Hindlimb muscle (tissue), 1 donor: Measurements from ENCODE around the gene CFLAR. TPM values are rescaled to one million over a fixed set of nuclear protein-coding genes. Genes with fewer than 3 reads are reported as not detected.
"Not testable (repeated sequence)": the region's sequence is repeated elsewhere in the genome, so short reads cannot be mapped to it uniquely, and the experiment has no call there.

Experiments
- DNase-seq: peaks from one replicate; pipeline ENCODE4 v3.0.0-alpha.2; 2013
- polyA plus RNA-seq: library from polyadenylated mRNA; unstranded; fragments of 120-200 nt; gene quantifications from one replicate; pipeline ENCODE4 v1.2.1, GENCODE V29; 2013; ENCODE audit not compliant: insufficient read length

Gene CFLAR
- polyA plus RNA-seq, 1 donor: 44.8 TPM

GRCh38 chr2:201118961-201119854 is 3.2 kb downstream of the CFLAR start:
- no peak for DNase-seq

GRCh38 chr2:201122276-201122675 is 6.3 kb downstream of the CFLAR start:
- no peak for DNase-seq

DNA sequence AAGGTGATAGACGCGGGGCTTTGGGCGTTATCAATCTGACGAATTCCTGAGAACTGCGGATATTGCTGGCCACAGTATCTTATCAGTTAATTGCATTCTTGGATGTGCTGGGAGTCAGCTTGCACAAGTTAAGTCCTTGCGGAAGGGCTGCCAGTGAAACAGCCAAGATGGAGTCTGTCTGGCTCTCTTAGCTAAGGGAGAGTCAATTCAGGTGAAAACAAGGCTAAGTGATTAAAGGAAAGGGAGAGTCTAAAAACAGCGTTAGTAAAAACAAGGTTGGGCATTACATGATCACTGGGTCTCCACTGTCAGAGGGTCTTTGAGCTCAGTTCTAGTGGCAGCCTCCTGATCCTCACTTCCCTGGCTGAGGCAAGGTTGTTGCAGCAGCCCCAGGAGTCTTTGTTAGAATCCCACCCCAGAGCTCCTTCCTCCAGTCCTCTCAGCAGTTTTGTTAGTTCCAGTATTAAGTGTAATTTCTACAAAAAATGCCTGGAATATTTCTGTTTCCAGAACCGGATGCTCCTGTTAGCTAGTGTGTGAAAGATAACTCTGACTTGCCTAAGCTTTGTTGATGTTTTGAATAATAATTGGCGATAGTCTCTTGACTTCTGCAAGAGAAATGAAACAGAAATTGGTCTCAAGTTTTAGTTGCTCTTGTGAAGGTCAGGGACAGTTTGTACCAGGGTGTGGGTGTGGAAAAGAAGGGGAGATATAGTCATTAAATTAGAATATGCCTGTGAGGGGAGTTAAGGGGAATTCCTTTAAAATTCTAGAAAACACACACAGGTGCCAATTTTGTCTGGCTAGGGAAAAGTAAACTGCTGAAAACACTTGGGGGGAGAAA is 10.6 kb downstream of the CFLAR start:
- DNase-seq: no peak

- no peak for DNase-seq
Measured at GRCh38 chr2:201127152-201127511, 11.2 kb downstream of the CFLAR start.

- DNase-seq: no peak
Measured at GRCh38 chr2:201127570-201127969, 11.6 kb downstream of the CFLAR start.

GRCh38 chr2:201128033-201128432 is 12.1 kb downstream of the CFLAR start:
- no peak for DNase-seq

DNA sequence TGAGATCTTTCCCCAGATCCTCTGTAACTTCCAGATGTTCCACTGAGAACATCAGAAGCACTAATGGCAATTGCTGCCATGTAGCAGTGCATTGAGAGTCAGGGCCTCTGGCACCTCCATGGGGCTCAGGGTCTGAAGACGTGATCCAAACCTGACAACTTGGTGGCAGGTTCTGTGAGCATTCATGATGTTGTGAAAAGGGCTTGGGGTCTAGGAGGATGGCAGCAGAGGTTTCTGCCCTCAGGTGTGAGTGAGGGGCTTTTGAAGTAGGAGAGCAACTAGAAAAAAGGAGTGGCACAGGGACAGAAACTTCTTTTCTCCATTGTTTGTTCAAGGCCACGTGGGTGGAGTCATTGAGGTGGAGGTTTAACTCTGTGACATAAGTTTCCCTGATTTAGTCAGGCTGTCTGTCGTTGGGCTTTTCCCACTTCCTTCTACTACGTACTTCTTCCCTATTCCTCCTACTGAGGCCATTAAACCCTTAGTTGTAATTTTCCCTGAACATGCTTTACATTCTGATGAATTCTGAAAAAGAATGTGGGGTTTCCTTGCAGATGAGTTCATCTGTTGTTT is 13.1 kb downstream of the CFLAR start:
- DNase-seq: no peak

DNA sequence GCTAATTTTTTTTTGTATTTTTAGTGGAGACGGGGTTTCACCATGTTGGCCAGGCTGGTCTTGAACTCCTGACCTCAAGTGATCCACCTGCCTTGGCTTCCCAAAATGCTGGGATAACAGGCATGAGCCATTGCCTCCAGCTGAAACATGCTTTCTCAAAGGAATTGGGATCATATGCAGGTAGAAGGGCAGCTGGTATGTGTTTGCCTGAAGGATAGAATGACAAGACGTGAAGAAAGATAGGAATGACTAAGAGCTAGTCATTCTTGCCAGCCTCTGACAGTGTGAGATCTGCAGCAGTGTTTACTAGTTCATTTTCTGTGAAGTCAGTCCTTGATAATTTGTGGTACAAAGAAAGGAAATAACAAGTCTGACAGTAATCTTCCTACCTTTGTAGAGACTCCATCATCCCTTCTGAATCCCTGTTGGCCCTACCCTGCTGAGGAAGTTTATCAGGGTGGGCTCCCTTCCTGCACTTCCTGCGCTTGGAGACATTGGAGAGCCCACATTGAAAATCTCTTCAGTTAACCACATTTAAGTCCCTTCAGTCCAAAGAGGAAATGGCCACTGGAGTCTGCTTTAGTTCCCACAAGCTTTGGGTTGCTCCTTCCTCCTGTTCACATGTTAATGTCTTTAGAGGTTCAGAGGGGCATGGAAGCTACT is 14.7 kb downstream of the CFLAR start:
- DNase-seq: no peak

DNA sequence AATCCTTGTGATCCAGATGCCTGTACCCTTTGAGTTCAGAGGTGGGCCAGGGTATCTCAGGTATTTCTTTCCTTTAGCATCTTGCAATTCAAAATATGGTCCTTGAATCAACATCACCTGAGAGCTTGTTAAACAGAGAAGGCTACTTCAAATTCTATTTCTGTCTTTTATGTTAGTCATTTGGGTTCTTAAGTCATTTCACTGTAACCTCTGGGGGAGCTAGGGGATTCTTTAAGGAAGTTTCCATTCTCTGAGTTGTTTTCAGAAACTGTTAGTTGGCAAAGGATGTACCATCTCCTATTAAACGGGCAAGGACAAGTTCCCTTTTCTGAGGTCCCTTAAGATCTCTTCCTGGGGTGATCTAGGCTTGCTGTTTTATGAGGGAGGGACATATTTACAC is 16.6 kb downstream of the CFLAR start:
- DNase-seq: no peak

- no peak for DNase-seq
Measured at GRCh38 chr2:201135386-201135785, 19.4 kb downstream of the CFLAR start.

GRCh38 chr2:201136889-201137321 is 20.9 kb downstream of the CFLAR start:
- no peak for DNase-seq

- no peak for DNase-seq
Measured at GRCh38 chr2:201137505-201138400, 21.8 kb downstream of the CFLAR start.

DNA sequence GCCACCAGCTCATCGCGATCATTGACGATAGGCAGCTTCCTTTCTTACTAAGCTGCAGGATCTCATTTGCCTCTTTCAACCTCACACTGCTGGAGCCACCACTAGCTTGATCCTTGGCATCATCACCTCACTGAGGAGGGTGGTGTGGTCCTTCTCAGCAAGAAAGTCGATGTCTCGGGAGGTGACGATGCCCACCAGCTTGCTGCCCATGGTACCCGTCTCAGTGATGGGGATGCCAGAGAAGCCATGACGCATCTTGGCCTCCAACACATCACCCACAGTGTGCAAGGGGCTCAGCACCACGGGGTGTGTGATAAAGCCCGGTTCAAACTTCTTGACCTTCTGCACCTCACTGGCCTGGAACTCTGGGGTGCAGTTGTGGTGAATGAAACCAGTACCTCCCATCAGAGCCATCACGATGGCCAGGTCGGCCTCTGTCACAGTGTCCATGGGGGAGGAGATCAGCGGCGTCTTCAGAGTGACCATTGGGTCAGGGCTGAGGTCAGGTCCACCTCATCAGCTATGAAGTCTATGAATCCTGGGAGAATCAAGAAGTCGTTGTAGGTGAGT is 22.5 kb downstream of the CFLAR start:
- DNase-seq: no peak

- not testable (repeated sequence) for DNase-seq
Measured at GRCh38 chr2:201138986-201139781, 23.2 kb downstream of the CFLAR start.

DNA sequence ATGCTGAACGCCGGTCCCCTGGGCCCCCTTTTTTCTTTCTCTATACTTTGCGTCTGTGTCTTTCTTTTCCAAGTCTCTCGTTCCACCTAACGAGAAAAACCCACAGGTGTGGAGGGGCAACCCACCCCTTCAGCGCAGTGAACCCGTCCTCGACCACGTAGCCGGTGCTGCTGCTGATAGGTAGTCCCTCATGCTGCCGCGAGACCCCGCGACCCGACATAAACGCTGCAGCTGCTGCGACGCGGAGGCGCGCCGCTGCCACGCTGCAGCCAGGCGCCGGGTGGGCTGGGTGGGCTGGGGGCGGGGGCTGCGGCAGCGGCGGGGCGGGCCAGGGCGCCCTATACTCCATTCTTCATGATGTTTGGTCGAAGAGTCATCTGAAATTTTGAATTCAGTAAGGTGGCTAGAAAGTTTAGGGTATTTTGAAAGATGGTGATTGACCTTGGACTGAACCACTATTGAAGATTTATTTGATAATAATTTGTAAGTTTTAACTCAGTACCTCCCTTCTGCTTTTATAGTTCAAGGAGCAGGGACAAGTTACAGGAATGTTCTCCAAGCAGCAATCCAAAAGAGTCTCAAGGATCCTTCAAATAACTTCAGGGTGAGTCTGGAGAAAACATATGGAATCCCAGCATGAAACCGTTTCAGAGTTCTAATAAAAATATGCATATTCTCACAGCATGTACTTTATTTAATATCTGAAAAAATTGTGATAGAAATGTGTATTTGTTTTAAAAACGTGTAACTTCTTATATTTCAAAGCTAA is 24.1 kb downstream of the CFLAR start:
- no peak for DNase-seq

GRCh38 chr2:201144101-201145051 is 28.4 kb downstream of the CFLAR start:
- DNase-seq: no peak

DNA sequence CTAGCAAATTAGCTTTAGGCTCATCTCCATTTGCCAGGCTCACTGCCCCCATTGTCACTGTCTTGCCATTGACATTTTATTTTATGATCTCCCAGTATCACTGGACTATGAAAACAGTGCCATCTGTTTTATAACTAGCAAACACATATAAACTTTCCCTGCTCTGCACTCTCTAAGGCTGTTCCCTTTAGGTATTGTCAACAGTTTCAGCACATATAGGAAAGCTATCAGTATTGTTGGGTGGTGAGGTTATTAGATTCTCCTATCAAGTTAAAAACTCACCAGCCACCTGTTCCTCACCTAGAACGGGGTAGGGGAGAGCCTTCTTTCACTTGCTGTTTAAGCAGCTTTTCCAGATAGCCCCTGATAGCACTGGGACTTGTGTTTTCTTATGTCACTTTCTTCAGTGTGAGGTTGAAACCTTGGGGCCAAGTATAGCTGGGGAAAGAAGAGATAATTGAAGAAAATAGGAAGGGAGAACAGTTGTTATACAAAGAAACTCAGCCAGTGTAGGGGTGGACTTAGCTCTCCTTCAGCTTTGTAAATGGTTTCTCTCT is 32.5 kb downstream of the CFLAR start:
- DNase-seq: no peak
